HG03460 (cell line): ENCODE measurements around the gene TIMELESS.
A peak's percentile ranks its signal among the peaks of the same experiment; 100 is the strongest.
"Not testable (repeated sequence)": the region's sequence is repeated elsewhere in the genome, so short reads cannot be mapped to it uniquely, and the experiment has no call there.

ENCODE experiments used
- ATAC-seq: cut with Tn5 transposase; IDR thresholded peaks from one replicate; pipeline ENCODE4 v1.9.1; 2021; ENCODE audit not compliant: unreplicated experiment

TIMELESS gene

GRCh38 chr12:56469007-56469930 is 20.0 kb upstream of the TIMELESS start:
- no peak for ATAC-seq

DNA sequence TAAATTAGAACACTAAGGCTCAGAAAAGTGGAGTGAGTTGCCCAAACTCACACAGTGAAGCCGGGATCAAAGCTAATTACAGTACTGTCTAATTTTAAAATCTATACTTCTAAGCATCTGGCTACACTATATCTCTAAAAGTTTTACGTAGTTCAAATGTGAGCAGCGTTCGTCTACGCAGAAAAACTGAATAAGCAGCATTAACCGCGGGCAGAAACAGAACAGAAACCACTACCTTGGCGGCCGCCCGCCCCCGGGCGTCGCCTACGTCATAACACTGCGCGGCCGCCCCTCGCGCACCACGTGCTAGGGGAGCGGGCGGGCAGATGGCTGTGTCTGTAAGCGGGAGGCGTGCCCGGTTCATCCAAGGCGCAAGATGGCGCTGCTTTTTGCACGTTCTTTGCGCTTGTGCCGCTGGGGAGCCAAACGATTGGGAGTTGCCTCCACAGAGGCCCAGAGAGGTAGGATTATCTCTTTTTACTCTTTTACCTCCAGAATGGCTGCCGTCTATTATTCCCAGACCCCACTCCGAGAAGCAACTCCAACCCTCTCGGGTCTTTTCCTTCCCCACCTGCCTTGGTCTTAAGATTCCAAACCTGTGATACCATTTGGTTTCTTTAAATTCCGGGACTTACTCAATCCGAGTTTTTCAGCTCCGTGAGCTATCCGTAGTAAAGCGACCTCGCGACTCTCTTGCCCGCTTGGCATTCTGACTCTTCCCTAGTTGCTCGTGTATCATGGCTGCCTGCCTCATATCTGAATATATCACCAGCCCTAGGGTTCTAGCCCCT is 19.2 kb upstream of the TIMELESS start, which contains the start of gene SPRYD4:
Gene SPRYD4 (plus strand): TSS at position 363 of the 791 bp plus-strand sequence. CDS start 14 bp downstream, at position 377.
- ATAC-seq = peak; percentile 84

DNA sequence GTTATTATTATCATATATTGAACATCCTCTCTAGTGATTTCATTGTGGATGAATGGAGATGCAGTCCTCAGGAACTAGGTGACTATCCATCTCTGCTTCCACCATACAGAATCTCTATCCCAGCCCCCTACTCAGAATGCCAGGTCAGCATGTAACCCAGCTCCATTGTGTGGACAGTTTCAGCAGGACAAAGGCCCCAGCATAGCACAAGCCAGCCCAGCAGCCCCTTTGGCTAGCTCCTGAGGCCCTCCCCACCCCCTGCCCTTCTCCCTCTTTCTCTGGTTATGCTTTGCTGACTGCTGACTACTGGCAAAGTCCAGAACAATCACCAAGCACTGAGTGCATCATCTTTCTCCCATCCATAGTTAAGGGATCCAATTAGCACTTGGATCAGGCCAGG is 13.3 kb upstream of the TIMELESS start:
- no peak for ATAC-seq

DNA sequence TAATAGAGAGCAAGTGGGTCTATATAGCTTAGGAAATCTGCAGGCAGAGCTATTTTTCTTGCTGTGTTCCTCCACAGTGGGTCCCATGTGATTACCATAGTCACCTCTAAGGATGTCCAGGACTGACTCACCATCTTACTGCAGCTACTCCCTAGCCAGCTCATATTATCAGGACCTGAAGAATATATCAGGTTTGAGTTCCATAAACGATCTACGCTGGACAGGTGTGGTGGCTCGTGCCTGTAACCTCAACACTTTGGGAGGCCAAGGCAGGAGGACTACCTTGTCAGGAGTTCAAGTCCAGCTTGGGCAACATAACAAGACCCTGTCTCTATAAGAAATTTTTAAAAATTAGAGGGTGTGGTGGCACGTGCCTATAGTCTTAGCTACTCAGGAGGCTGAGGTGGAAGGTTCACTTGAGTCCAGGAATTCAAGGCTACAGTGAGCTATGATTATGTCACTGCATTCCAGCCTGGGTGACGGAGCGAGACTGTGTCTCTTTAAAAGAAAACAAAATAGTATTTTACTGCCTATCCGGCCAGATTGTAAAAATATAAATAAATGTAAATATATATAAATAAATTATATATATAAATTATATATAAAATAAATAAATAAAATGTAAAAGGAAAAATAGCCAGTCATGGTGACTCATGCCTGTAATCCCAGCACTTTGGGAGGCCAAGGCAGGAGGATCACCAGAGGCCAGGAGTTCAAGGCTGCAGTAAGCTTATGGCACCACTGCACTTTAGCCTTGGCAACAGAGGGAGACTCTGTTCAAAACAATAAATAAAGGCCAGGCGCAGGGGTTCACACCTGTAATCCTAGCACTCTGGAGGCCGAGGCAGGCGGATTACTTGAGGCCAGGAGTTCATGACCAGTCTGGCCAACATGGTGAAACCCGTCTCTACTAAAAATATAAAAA is 12.3 kb upstream of the TIMELESS start:
- ATAC-seq = no peak

DNA sequence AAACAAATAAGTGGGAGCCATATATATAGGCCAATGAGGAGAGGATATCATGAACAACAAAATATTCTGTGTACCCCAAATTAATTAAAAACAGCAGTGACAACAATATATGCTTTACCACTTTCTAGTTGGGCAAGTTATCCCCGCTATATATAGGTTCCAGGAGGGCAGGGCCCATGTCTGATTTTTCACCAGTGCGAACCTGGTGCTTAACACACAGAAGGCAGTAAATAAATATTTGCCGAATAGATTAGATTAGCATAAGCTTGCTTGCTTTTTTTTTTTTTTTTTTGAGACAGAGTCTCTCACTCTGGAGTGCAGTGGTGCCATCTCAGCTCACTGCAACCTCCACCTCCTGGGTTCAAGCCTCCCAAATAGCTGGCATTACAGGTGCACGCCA is 8.6 kb upstream of the TIMELESS start:
- ATAC-seq = no peak

- ATAC-seq = no peak
These were observed 5.3 kb upstream of the TIMELESS start, which contains the start of gene MIP for GRCh38 chr12:56454557-56454956. Gene MIP (minus strand): TSS chr12:56454657. CDS start chr12:56454613, 44 bp downstream.

- ATAC-seq = no peak
These were observed 1.9 kb upstream of the TIMELESS start for GRCh38 chr12:56451147-56451546.

GRCh38 chr12:56450241-56450640 is 1.0 kb upstream of the TIMELESS start:
- ATAC-seq = no peak

DNA sequence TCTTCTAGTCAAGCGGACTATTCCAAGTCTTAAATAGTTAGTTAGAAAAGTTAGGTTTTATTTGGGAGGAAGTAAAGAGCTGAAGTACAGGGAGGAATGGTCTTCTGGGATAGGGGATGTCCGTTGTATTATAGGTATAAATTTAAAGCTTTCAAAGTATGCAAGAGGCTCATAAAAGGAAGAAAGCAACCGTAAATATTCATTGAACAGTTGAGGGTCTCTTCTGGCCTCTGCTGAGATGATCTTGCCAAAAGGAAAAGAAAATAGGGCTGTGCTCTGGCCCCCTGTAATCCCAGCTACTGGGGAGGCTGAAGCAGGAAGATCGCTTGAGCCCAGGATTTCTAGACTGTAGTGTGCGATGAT is 377 bp upstream of the TIMELESS start:
- ATAC-seq = no peak

GRCh38 chr12:56443208-56443607 is 6.0 kb downstream of the TIMELESS start:
- ATAC-seq = not testable (repeated sequence)

DNA sequence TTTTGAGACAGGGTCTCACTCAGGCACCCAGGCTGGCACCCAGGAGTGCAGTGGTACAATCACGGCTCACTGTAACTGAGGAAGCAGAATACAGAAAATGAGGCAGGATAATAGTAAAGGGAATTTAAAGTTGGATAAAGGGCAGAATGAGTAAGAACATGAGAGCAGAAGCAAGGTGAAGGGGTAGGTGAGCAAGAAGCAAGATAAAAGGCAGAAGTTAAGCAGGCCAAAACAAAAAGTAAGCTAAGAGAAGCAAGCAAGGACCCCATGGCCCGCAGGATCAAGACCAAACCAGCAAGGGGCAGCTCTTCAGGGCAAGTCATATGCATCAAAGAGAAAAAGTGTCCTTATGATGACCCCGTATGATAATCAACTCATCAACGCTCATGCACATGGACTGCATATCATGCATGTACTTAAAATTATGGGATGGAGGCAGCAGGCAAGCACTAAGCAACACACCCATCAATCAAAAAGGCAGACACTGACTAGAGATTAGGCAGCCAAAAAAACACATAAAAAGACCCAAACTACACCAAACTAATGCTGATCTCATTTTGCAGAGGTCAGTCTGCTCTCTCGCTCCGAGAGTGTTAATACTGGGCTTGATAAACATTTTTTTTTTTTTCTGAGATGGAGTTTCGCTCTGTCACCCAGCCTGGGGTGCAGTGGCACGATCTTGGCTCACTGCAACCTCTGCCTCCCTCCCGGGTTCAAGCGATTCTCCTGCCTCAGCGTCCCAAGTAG is 11.6 kb downstream of the TIMELESS start:
- no peak for ATAC-seq

DNA sequence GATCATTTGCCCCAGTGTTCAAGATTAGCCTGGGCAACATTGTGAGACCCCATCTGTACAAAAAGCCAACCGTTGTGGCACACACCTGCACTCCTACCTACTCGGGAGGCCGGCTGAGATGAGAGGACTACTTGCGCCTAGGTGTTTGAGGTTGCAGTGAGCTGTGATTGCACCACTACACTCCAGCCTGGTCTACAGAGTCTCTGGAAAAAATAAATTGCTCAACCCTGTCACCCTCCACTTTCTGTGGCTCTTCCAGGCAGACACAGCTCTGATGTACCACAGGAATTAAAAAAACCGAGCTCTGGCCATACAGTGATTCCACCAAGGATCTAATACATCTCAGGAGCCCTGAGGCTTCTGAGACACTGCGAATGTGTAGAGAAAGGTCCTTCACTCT is 14.4 kb downstream of the TIMELESS start:
- no peak for ATAC-seq

- no peak for ATAC-seq
These were observed 17.4 kb downstream of the TIMELESS start for GRCh38 chr12:56431850-56432249.

DNA sequence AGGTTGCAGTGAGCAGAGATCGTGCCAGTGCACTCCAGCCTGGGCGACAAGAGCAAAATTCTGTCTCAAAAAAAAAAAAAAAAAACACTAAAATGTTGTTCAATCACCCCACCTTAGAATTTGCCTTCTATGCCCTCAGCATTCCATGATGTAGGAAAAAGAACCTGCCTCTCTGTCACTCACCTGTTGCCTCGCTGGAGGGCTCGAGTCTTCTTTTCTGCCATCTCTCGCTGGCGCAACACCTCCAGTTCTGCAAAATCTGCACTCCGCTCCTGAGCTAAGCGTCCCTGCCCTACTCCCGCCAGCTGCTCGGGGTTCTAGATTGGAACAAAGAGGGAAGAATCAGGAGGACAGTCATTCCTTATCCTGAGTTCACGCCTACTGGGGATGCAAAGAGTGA is 17.9 kb downstream of the TIMELESS start:
- no peak for ATAC-seq

GRCh38 chr12:56425940-56426438 is 23.2 kb downstream of the TIMELESS start:
- ATAC-seq = no peak

GRCh38 chr12:56425193-56425592 is 24.0 kb downstream of the TIMELESS start:
- no peak for ATAC-seq

DNA sequence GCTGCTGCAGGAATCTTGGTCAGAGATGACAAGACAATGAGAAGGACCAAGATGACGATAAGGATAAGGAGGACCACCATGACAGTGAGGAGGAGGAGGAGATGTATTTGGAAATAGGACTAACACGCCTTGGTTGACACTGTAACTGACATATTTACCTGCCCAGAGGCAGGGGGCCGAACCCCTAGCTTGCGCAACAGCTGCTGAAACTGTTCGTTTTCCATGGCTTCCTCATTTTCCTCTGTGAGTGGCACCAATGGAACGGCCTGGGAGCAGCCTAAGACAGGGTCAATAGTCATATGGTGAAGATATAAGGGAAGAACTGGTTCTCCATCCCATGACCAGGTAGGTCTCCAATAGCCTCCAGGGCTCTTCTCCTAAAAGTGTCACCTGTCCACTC is 28.8 kb downstream of the TIMELESS start:
- ATAC-seq = no peak

GRCh38 chr12:56417739-56418138 is 31.5 kb downstream of the TIMELESS start:
- no peak for ATAC-seq

- no peak for ATAC-seq
These were observed 34.8 kb downstream of the TIMELESS start for GRCh38 chr12:56414401-56414800.

GRCh38 chr12:56413392-56413791 is 35.8 kb downstream of the TIMELESS start:
- ATAC-seq = no peak
